Left renal cortex interstitium (tissue), 4 donors: Measurements from ENCODE around the gene ACADS. TPM values are rescaled to one million over a fixed set of nuclear protein-coding genes. Genes with fewer than 3 reads are reported as not detected.

Experiments used
- DNase-seq, 4 donors: peaks; one replicate each; pipeline ENCODE4 v3.0.0-alpha.2; 2013; ENCODE audit warnings: low read depth in 4 of 4, low spot score in 2 of 4, missing footprints in 1 of 4
- polyA plus RNA-seq, 4 donors: library from polyadenylated mRNA; unstranded; fragments of 120-200 nt; gene quantifications; one replicate each; pipeline ENCODE4 v1.2.1, GENCODE V29; 2013; ENCODE audit not compliant: insufficient read length in 4 of 4

Gene ACADS
- polyA plus RNA-seq, 4 donors = 18.1 to 24.2 (median 23.2) TPM

DNA sequence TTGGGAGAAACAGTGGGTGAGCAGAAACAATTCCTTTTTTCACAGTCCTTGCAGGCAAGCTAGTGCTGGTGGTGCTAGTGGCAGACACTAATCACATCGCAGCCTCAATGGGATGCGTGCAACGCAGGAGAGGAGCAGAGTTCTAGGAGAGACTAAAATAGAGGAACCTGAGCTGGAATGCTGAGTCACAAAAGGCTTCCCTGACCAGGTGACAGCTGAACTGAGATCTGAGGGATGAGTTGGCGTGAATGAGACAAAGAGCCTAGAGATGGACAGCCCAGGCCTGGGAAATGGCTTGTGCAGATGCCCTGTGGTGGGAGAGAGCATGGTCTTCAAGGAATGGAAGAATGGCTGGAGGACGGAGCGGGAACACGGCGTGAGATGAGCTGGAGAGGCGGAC, 25.8 kb downstream of the ACADS start:
- DNase-seq = no peak

DNA sequence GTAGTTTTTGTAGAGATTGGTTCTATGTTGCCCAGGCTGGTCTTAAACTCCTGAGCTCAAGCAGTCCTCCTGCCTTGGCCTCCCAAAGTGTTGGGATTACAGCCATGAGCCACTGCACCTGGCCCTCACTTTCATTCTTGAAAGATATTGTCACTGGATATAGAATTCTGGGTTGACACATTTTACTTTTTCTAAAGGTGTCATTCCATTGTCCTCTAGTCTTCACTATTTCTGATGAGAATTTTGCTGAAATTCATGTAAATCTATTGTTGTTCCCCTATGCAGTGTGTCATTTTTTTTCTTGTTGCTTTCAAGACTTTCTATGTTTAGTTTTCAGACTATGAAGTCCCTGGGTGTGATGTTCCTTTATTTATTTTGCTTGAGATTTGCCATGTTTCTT, 29.2 kb downstream of the ACADS start:
- no peak for DNase-seq

DNA sequence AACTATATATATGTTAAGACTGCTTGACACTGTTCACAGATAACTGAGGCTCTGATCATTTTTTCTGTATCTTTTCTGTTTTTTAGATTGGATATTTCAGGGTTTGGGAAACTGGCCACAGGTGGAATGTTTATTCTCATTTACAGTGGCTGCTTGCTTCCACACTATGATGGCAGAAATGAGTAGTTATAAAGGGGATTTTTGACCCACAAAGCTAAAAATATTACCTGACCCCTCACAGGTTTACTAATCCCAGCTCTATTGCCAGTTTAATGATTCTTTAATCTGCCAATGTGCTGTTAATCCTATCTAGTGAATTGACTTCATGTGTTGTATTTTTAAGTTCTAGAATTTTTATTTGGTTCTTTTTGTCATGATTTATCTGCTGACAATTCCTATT, 29.6 kb downstream of the ACADS start:
- no peak for DNase-seq

DNA sequence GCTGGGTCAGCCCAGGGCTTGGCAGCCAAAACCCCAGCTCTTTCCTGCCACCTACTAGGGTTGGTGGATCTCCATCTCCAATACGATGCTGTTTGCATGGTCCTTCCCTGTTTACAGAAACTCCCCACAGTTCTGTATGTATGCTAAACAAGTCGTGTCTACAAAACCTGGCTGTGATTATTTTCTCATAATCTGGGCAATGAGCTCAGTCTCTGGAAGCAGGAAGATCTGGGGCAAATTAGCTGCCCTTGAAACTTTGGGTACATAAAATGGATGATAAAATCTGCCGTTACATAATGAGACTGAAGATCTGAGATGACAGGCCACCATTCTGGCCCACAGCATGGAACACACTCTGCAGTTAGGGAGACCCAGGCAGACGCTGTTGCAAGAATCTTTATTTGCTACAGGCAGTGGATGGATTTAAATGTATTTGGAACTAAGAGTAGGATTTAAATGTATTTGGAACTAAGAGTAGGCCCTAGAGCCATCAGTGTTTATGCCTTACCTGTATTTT, 31.7 kb downstream of the ACADS start:
- DNase-seq = no peak

DNA sequence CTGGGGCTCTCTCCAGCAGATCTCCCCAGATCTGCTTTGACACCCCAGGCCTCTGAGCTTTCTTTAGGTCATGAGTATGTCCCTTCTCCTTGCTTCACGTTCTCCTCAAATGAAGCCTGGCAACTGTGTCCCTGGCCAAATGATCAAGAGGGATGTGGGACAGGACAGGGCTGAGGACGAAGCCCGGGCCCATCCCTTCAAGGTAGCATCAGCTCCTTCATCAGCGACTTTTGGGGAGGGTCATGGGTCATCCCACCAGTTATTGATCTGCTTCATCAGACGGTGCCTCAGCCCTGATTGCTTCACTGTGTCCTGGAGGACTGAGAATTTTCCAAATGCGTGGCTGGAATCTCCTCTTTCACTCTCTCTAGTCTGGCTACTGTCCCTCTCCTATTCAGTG, 32.3 kb downstream of the ACADS start:
- no peak for DNase-seq

DNA sequence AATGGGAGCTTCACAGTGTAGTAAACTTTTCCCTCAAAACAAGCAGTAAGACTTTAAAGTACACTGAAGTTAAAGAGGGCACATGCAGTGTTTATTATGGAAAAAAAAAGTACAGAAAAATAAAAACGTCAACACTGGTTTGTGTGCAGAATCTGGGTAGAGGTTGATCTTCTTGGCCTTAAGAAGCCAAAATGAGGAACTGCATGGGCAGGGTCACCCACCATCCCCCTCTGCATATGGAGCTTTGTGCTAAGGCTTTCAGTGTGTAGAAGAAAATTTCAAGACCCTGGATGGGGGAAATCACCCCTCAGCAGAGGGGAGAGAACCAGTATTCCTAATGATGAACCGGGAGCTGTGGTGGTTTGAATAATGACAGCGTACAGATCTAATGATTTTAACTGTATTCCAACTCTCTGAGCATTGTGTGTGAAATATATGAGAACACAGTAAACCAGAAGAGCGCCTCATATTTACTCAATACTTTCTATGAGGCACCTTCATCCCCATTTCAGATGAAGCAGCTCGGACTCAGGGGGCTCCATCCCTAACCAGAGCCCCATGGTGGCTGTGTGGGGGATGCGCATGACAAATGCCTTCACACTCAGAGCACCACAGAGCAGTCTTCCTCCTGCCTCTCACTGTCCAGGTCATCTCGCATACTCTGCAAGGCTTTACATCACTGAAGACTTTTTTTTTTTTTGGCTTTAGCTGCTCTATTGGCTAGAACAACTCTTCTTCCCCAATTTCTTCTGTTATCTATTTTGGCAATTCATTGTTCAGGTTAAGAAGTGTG, 33.4 kb downstream of the ACADS start:
- DNase-seq = no peak

DNA sequence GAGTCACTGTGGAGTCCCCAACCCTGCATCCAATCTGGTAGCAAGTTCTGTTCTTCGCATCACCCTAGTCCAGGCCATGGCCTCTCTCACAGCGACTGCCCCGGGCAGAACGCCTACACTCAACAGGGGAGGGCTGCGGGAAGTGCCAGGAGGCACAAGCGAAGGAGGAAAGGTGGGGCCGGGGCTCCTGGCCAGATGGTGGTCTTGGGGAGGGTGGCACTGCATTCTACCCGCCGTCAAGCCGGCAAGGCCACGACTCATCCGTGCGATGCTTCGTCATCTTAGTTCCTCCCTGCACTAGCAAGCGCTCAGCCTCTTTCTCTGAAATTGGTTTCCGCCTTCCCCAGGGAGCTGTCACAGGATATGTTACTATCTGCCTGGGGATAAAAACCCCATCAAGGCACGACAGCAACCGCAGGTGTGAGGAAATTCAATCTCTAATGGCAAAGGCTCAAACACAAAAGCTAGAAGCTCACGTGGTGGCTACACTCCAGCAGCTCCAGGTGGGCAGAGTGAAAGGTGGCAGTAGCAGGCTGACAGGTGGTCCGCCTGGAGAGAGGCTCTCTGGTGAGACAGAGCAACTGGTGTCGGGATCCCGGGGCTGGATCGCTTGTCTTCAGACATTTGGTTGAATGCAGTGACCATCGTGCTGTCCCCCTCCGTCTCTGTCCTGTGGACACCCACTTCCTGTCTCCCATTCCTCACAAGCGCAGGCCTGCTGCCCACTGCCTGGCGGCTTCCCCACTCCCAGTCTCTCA, 34.1 kb downstream of the ACADS start:
- DNase-seq = no peak

DNA sequence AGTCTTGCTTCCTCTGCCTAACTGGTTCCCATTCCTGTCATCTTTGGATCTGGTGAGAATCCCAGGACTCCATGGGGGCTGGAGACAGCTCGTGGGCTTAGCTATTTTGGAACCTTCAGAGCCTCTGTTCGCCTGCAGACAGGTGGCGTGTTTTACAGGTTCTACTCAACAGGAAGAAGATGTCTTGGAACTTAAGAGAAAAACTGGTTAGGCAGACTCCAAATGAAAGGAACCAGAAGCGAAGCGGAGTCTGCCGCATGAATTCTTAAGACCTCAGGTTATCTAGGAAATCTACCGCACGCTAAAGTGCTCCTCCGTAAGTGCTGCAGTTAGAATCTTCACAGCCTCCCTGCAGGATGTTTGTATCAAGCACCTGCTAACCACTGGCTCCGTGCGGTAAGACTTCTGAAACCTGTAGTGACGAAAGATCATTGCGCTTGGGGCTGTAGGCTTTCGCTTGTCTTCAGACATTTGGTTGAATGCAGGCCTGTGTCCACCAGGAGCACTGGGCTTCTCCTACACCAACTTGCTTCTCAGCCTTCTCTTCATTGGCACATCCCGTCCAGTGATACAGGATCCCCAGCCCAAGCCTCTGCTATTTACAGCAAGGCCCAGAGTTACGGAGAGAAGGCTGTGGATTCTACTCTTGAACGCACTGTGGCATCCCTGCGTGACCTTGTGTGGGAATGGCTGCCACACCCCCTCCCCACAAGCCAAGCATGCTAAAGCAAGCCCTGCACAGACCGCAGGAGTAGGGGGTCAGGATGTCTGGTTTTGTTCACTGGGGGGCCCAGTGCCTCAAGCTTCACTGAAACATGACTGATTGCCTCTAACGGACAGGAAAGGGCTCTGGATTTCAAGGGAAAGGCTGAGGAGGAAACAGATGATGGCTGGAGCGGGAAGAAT, 35.0 kb downstream of the ACADS start:
- DNase-seq = no peak

DNA sequence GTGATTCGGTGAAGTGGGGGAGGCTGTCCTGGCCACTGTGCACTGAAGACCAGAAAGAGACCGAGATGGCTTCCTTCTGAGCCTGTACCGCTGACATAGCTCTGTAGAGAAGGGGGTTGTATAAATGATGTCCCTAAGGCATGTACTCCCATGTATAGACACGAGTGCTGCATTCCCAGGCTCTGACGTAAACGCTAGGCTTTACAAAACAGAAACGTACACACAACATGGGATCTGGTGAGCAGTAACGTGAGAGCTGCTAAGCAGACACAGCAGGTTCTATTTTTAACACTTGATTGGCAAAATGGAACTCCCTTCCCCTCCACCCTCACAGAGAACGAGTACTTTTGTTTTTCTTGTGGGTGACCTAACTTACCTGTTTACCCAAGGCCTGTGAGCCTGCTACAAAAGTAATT, 35.9 kb downstream of the ACADS start:
- DNase-seq = peak; percentile 48 to 78 (median 62)

DNA sequence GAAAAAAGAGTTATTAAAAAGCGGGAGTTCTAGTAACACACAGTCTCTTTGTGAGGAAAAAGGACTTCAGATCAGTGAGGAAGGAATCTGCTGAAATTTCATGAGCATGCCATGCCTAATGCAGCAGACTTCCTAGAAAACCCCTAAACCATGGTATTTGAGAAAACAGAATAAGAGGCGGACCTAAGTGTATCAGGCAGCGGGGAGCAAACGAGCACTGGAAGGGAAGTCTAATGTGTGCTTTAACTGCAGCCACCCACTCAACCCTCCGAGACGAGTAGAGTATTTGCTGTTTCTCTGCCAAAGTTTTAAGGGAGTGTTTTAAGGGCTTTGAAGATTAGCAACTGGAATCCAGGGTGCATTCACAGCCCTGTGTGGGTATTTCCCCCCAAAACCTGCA, 36.5 kb downstream of the ACADS start:
- DNase-seq = no peak

DNA sequence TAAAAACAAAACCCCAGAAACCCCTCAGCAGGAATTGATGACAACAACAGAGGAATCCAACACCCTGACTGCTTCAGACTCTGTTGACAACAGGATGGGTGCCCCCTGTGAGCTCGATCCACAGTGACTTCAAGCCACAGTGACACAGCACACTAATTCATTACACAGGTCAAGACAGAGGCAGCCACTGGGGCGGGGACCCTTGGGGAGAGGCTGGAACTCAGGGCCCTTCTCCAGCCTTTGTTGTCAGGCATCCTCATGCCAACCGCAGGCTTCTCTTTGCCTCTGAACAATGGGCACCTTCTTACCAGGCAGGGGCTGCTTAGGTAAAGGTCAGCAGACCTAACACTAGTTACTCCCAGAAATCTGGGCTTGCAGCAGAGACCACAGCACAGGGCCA, 37.6 kb downstream of the ACADS start:
- DNase-seq = no peak

DNA sequence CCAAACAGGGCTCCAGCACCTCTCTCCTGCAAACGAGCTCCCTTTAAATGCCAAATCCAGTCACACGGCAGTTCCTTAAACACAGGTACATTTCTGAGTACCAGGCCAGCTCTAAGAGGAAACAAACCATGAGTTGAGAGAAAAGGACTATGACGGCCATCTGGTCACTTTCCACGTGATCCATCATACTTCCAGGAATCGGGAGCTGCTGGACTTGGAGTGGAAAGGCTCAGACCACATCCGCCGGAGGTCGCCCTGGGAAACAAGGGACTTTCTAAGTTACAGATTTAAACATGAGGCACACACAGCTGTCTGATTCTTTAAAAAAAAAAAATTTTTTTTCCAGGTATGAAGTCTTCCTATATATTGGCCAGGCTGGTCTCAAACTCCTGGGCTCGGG, 39.2 kb downstream of the ACADS start:
- DNase-seq = no peak

DNA sequence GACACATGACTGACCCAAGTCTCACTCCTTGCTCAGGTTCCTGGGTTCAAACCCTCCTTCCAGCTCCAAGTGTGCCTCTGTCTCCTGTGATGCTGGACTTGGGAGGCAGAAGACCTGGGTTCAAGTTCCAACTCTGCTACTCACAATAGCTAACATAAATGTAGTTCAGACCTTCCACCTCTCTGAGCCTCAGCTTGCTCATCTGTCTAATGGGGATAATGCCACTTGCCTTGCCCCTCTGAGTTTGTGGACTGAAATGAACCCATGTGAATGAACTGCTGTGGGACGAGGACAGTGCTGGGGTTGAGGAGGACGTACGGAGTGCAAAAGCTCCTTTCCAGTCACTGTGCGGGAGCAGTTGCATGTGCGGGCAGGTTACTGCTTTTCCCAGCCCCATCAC, 40.9 kb downstream of the ACADS start:
- no peak for DNase-seq

DNA sequence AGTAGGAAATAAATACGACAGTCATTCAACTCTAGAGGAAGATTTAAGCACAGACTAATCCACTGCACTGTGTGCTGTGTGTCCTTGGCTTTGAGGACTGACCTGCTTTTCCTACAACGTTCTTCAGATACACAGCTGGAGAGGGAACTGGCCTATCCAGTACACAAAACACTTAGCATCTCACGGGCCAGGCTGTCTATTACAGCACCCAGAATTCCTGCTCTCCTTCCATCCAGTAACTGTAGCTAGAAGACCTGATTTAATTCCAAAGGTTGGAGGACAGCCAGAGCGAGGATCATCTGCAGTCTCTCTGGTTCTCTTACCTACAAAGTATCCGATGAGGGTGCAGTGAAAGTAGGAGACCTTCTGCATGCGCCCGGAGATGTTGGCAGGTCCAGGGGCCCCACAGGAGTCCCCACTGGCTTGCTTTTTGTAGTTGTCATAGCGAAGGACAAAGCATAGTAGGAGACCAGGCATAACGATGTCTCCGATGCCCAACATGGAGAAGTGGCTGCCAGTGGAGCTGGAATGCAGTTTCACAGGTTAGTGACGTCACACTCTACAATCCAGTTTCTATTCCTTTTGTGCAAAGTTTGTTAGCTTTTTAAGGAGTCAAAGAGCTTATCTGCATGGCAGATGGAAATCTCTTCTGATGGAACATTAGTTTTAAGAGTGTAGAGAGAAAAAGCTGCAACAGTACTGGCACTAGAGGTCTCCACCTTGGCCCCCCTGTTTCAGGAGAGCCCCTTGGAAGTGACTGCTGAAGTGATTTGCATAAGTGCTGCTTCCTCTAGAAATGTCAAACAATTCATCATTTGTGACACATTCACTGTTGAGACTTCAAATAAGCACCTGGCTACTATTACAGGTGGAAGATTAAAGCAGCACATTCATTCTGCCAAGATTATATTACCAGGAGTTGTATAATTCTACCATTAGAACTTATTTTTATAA, 41.7 kb downstream of the ACADS start:
- DNase-seq = no peak

DNA sequence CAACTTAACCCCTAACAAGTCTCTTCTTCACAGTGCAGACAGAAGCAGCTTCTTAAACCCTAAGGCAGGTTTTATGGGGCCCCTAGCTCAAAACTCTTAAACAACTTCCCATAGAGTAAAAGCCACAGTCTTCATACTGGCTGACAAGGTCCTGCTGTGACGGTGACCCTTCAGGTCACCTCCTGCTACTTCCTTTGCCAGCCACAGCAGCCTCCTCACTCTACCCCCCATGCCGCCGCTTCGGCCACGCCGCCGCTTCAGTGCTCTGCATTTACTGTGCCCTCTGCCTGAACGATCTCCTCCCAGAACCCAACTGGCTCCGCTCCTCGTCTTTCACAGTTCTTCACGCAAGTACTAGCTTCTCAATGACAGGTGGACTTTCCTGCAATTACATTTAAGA, 45.5 kb downstream of the ACADS start:
- DNase-seq = no peak

DNA sequence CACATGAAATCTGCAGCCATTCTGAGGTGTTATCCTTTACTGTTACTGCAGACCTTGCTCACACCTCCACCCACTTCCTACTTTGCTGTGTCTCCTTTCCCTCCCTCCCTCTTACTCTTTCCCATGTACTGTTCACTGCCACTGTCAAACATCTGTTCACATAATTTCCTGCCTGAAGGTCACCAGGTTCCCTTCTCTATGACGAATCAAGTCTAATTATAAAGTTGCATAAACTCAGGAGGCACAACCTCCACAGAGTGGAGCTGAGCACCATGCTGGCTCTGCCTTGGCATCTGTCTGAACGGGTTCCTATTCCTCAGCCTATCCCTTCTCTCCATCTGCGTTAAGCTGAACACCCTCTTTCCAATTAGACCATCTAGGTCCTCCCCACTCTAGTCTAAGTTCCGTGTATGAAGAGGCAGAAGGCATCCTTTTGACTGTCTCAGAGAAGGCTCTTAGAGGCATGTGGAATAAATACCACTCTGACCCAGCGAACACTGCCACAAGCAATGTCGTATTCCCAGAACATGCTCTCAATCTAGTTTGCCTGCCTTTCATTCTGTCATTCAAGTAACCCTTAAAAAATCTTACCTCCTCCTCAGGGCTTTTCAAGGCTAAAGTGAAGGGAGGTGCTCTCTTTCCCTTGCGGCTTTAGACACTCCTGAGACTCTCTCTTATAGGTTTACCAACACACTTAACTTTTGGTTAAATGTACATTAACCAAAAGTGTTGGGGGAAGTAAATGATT, 48.7 kb downstream of the ACADS start:
- DNase-seq = no peak

DNA sequence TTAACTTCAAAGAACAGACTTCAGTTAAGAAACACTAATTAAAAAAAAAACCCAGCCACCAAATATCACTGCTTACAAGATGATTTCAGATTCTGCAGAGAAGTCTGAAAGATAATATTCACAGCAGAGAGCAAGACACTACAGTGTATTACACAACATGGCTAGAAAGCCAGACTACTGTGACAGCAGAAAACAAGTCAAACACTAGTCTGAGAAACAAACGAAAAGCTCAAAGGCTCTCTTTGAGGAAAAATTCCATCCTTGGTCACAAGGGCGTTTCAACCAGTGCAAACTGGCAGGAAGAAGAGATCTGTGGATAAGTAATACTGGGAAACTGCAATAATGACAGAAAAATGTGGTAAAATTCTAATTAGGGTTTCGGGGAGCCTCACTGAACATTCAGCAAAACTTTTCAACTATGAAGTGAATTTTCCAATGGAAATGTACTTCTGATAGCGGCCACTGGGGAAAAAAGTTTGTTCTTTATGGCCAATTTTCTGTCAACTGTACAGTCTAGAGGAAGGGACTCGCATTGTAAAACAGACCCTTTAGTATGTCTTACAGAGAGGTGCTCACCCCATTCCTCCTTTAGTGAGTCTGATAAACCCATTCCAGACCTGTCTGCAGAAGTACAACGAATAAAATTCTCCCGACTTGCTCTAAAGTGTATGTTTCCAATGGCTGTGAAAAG, 50.4 kb downstream of the ACADS start:
- DNase-seq = no peak

DNA sequence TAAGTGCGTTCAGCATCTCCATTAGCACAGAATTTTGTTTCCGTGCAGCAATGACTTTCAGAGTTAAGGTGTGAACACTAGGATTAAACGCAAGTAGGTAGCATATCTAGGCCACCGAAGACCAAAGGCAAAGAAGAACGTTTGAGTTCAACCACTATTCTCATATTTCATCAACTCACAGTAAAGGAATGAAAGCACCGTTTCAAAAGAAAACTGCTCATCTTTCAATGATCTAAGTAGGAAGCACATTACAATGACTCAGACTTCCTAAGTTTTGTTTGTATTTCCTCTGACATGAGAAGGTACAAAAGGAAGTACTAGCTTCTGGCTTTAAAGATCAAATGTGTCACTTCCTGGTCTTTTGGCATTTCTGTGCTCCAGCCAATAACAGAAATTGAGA, 57.6 kb downstream of the ACADS start:
- no peak for DNase-seq

DNA sequence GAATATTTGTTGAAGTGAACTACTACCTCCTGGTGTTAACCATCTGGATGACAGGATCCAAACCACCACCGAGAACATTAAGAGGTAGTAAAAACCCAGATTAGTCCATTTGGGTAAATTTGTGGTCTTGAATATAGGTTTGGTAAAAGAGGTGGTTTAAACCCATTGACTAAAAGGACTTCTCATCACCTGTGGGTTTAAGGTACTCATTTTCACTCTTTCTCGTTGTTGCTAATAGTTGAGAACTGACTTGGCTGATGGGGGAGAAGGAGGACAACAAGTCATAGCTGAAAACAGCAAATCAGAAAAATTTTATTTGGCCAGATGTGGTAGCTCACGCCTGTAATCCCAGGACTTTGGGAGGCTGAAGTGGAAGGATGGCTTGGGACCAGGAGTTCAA, 59.2 kb downstream of the ACADS start:
- no peak for DNase-seq
